Naive thymus-derived CD8-positive, alpha-beta T cell (primary cell): ENCODE results near the gene RILPL1. TPM values are rescaled to one million over a fixed set of nuclear protein-coding genes. Genes with fewer than 3 reads are reported as not detected.
A peak's percentile ranks its signal among the peaks of the same experiment; 100 is the strongest.
"Not testable (repeated sequence)": the region's sequence is repeated elsewhere in the genome, so short reads cannot be mapped to it uniquely, and the experiment has no call there.

Experiments used
- ATAC-seq, 2 donors: fragments of 150-1000 bp; cut with Tn5 transposase in 1 of 2; sonication (Bioruptor Pico), chemical (Tn5 transposase) in 1 of 2; 1 replicate in 1 of 2; 2 replicates in 1 of 2; pipeline ENCODE4 v1.10.0; 2021; ENCODE audit warnings: mild to moderate bottlenecking in 2 of 2, moderate library complexity in 2 of 2
- POLR2A ChIA-PET: fragments of 350-600 bp; sonication (Branson Sonifier 250); formaldehyde crosslinking; loops from one replicate; lab custom pipeline; 2021; ENCODE audit warnings: antibody characterized with exemption; lab: Charles Lee
- DNase-seq, 10 donors: peaks; one replicate each; pipeline versions ENCODE4 v3.0.0 to v3.0.0-alpha.2; 2020 to 2022
- H3K27ac Mint-ChIP-seq, 10 donors: one replicate each; pipeline ENCODE4 v1.8.0; 2020 to 2022; ENCODE audit warnings: mild to moderate bottlenecking in 10 of 10, mixed read lengths in 10 of 10, moderate library complexity in 4 of 10, inconsistent platforms in 1 of 10
- H3K27me3 Mint-ChIP-seq, 5 donors: one replicate each; pipeline ENCODE4 v1.8.0; 2021 to 2022; ENCODE audit warnings: mixed read lengths in 5 of 5
- H3K36me3 Mint-ChIP-seq, 3 donors: one replicate each; pipeline ENCODE4 v1.8.0; 2020 to 2022; ENCODE audit warnings: mixed read lengths in 3 of 3, mild to moderate bottlenecking in 2 of 3, inconsistent platforms in 1 of 3
- H3K4me1 Mint-ChIP-seq, 4 donors: one replicate each; pipeline ENCODE4 v1.8.0; 2021 to 2022; ENCODE audit warnings: mixed read lengths in 4 of 4
- H3K4me3 Mint-ChIP-seq, 10 donors: one replicate each; pipeline ENCODE4 v1.8.0; 2020 to 2022; ENCODE audit warnings: mild to moderate bottlenecking in 10 of 10, mixed read lengths in 10 of 10, moderate library complexity in 6 of 10, inconsistent platforms in 1 of 10
- H3K9me3 Mint-ChIP-seq, 9 donors: one replicate each; pipeline ENCODE4 v1.8.0; 2020 to 2022; ENCODE audit warnings: mixed read lengths in 9 of 9, mild to moderate bottlenecking in 3 of 9, inconsistent platforms in 1 of 9, moderate library complexity in 1 of 9
- polyA plus RNA-seq, 3 donors: library from polyadenylated mRNA; unstranded; fragments of 300-500 nt; fragmentation: Illumina TruSeq; gene quantifications; one replicate each; pipeline ENCODE4 v1.2.3, GENCODE V29; 2021
- total RNA-seq, 8 experiments: library from RNA in 2 of 8; stranded (reverse) in 2 of 8; gene quantifications; one replicate each; pipeline ENCODE4 v1.2.3 and lab custom pipeline; 2021 to 2026

The RILPL1 gene
- total and polyA plus RNA-seq, 5 experiments from 2014 or later: 0.06 to 5.9 (median 0.24) TPM

DNA sequence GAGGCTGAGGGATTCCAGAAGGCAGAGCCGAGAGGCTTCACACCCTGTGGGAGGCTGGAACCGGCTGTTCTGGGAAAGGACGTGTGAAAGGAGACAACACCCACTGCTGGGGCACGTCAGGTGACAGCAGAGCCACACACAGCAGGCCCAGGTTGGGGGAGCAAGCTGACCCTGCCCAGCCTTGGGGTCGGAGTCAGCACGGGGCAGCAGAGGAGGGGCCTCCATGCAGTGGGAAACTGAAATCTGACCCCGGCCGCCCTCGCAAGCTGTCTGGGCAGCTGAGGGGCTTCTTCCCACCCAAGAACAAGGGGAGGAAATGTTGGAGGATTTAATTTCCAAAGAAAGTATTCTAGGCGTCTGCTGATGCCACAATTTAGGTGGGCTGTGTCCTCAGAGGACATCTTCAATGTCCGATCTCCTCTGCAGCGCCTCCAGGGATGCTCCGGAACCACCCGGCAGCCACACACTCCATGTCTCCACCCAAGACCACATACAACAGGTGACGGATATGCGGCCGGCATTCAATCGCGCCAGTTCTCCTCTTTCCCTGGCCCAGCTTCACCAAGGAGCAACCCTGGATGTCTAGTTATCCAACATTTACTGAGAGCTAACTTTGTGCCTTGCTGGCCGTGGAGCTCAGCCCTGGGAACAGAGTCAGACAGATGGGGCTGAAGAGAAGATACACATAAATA, 44.8 kb downstream of the RILPL1 start:
- POLR2A ChIA-PET: interaction anchor here (1.2 kb wide), 1 partner anchor 13 kb away, joined by 4 read pairs; no protein-coding TSS in a partner anchor
- DNase-seq: no peak
- H3K4me1 Mint-ChIP-seq: peaks cover 14 to 21% (median 16%) of the 10 kb centered on the region in 4 donors
- H3K27ac Mint-ChIP-seq: peak overlapping the region in 2 of 10 donors; percentile 28 to 70
- no peaks in the 10 kb centered on the region for H3K27me3 Mint-ChIP-seq
- H3K4me3 Mint-ChIP-seq: no peak overlapping the region
- H3K9me3 Mint-ChIP-seq: no peaks in the 10 kb centered on the region
- ATAC-seq: no peak
- no peaks in the 10 kb centered on the region for H3K36me3 Mint-ChIP-seq

GRCh38 chr12:123487428-123487827, 46.1 kb downstream of the RILPL1 start:
- DNase-seq (no peak), ATAC-seq (no peak)
- Mint-ChIP-seq H3K9me3 (no peaks in the 10 kb centered on the region), H3K4me1 (peaks cover 13 to 28% (median 22%) of the 10 kb centered on the region in 4 donors), H3K27ac (peak overlapping the region in 1 of 10 donors; percentile 70), H3K4me3 (no peak overlapping the region), H3K36me3 (no peaks in the 10 kb centered on the region), H3K27me3 (no peaks in the 10 kb centered on the region)
- POLR2A ChIA-PET: no interaction called here

DNA sequence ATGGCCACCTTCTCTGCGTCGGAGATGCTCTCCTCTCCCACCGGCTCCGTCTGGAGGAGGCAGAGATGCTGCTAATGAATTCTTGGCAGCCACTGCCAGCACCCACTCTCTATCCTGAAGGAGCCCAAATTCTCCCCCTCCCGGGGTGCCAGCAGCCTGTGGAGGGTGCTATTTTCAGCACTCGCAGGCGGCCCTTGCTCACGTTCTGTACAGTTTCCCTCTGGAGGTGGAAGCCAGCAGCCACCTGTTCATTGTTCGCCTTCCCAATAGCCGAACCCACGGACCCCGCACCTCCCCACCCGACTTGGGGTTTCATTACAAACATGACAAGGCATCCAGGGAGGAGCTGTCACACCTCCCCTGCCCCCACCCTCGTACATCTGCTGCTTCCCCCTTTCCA, 47.8 kb downstream of the RILPL1 start:
- peaks cover 13 to 28% (median 22%) of the 10 kb centered on the region in 4 donors for H3K4me1 Mint-ChIP-seq
- no peaks in the 10 kb centered on the region for H3K27me3 Mint-ChIP-seq
- H3K36me3 Mint-ChIP-seq: no peaks in the 10 kb centered on the region
- POLR2A ChIA-PET: no interaction called here
- DNase-seq (no peak), ATAC-seq (no peak)
- H3K4me3 Mint-ChIP-seq: no peak overlapping the region
- H3K9me3 Mint-ChIP-seq: no peaks in the 10 kb centered on the region
- no peak overlapping the region for H3K27ac Mint-ChIP-seq

DNA sequence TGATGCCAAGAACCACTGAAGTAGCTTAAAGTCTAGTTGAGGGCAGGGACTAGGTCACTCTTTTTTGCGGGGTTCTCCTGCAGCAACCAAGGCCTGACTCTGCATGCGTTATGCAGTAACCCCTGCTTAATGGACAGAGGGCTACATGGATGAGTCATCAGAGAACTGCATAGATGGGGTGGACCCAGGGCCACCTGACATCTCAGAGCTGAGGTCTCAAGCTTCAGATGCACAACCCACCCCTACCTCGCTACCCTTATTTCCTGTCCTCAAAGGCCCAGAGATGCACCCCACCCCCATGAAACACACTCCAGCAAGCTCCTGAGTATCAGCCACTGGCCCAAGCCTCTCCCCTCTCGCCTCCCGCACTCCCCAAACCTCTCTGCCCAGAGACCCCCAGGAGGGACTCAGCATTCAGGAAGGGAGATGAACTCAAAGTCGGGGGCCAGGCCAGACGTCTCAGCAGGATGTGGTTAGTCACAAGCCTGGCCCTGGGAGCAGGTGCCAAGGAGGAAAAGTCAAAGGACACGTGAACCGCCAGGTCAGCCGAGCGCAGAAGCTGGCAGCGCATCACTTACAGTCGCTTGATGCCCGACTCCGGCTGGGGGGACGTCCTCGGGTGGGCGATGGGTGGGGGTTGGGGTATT, 49.8 kb downstream of the RILPL1 start:
- ATAC-seq: peak; percentile 46 to 59
- Mint-ChIP-seq H3K4me1 (peaks cover 13 to 39% (median 23%) of the 10 kb centered on the region in 4 donors), H3K4me3 (peak overlapping the region in 9 of 10 donors; percentile 26 to 77 (median 68)), H3K27me3 (no peaks in the 10 kb centered on the region), H3K36me3 (no peaks in the 10 kb centered on the region), H3K27ac (peak overlapping the region in 9 of 10 donors; percentile 12 to 82 (median 72)), H3K9me3 (no peaks in the 10 kb centered on the region)
- DNase-seq: peak in 1 of 10 donors; percentile 21
- POLR2A ChIA-PET: interaction anchor here (1.1 kb wide), 1 partner anchor 25 kb away, joined by 4 read pairs; the partner anchor contains the start of gene SNRNP35

- POLR2A ChIA-PET: interaction anchor here (0.7 to 1.1 kb wide), 2 partner anchors 24 to 31 kb away, joined by 4 to 5 read pairs; partner anchors contain the start of gene SNRNP35
- H3K36me3 Mint-ChIP-seq: no peaks in the 10 kb centered on the region
- peak overlapping the region in 2 of 10 donors; percentile 4 to 8 for H3K4me3 Mint-ChIP-seq
- DNase-seq (no peak), ATAC-seq (no peak)
- H3K4me1 Mint-ChIP-seq: peaks cover 13 to 43% (median 23%) of the 10 kb centered on the region in 4 donors
- no peaks in the 10 kb centered on the region for H3K9me3 Mint-ChIP-seq
- peak overlapping the region in 5 of 10 donors; percentile 14 to 73 (median 58) for H3K27ac Mint-ChIP-seq
- H3K27me3 Mint-ChIP-seq: no peaks in the 10 kb centered on the region
Observed at GRCh38 chr12:123482876-123483275, 50.6 kb downstream of the RILPL1 start.

- H3K9me3 Mint-ChIP-seq, H3K4me3 Mint-ChIP-seq, H3K27me3 Mint-ChIP-seq, DNase-seq, H3K36me3 Mint-ChIP-seq, H3K27ac Mint-ChIP-seq, ATAC-seq: not testable (repeated sequence)
- H3K4me1 Mint-ChIP-seq: peaks cover 19 to 52% (median 31%) of the 10 kb centered on the region in 4 donors
- POLR2A ChIA-PET: interaction anchor here (0.7 kb wide), 3 partner anchors 9 to 50 kb away, joined by 3 to 4 read pairs (median 3); no protein-coding TSS in a partner anchor
Observed at GRCh38 chr12:123481251-123481650, 52.3 kb downstream of the RILPL1 start.

- H3K36me3 Mint-ChIP-seq: peaks cover 0 to 2% (median 0%) of the 10 kb centered on the region in 3 donors
- H3K4me1 Mint-ChIP-seq: peaks cover 24 to 55% (median 35%) of the 10 kb centered on the region in 4 donors
- peak overlapping the region in 2 of 10 donors; percentile 66 to 79 for H3K27ac Mint-ChIP-seq
- no peak for DNase-seq
- ATAC-seq: no peak
- POLR2A ChIA-PET: no interaction called here
- H3K4me3 Mint-ChIP-seq: no peak overlapping the region
- H3K9me3 Mint-ChIP-seq: no peaks in the 10 kb centered on the region
- no peaks in the 10 kb centered on the region for H3K27me3 Mint-ChIP-seq
Observed at GRCh38 chr12:123479442-123480180, 53.9 kb downstream of the RILPL1 start.

GRCh38 chr12:123478762-123479161, 54.8 kb downstream of the RILPL1 start:
- ATAC-seq (no peak), DNase-seq (no peak)
- POLR2A ChIA-PET: no interaction called here
- peak overlapping the region in 3 of 10 donors; percentile 24 to 76 (median 40) for H3K27ac Mint-ChIP-seq
- no peaks in the 10 kb centered on the region for H3K9me3 Mint-ChIP-seq
- H3K4me1 Mint-ChIP-seq: peaks cover 18 to 54% (median 30%) of the 10 kb centered on the region in 4 donors
- H3K4me3 Mint-ChIP-seq: no peak overlapping the region
- no peaks in the 10 kb centered on the region for H3K27me3 Mint-ChIP-seq
- H3K36me3 Mint-ChIP-seq: peaks cover 0 to 2% (median 0%) of the 10 kb centered on the region in 3 donors

DNA sequence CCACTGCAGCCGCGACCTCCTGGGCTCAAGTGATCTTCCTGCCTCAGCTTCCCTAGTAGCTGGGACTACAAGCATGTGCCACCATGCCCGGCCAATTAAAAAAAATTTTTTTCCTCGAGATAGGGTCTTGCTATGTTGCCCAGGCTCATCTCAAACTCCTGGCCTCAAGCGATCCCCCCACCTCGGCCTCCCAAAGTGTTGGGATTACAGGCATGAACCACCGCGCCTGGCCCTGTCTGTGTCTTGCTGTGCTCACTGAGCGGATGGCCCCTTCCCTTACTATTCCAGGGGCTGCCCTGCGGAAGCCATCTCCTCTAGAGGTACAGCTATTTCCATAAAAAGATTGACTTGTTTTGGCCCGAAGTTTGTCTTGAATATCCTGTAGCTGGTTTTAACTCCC, 55.5 kb downstream of the RILPL1 start:
- Mint-ChIP-seq H3K27me3 (no peaks in the 10 kb centered on the region), H3K4me3 (no peak overlapping the region), H3K9me3 (no peaks in the 10 kb centered on the region), H3K36me3 (peaks cover 0 to 2% (median 0%) of the 10 kb centered on the region in 3 donors), H3K27ac (peak overlapping the region in 3 of 10 donors; percentile 25 to 49 (median 27)), H3K4me1 (peaks cover 16 to 47% (median 26%) of the 10 kb centered on the region in 4 donors)
- POLR2A ChIA-PET: interaction anchor here (0.6 kb wide), 1 partner anchor 124 kb away, joined by 3 read pairs; no protein-coding TSS in a partner anchor
- ATAC-seq: no peak
- DNase-seq: no peak

GRCh38 chr12:123475246-123475703, 58.2 kb downstream of the RILPL1 start:
- peak overlapping the region in 8 of 10 donors; percentile 51 to 84 (median 68) for H3K4me3 Mint-ChIP-seq

DNA sequence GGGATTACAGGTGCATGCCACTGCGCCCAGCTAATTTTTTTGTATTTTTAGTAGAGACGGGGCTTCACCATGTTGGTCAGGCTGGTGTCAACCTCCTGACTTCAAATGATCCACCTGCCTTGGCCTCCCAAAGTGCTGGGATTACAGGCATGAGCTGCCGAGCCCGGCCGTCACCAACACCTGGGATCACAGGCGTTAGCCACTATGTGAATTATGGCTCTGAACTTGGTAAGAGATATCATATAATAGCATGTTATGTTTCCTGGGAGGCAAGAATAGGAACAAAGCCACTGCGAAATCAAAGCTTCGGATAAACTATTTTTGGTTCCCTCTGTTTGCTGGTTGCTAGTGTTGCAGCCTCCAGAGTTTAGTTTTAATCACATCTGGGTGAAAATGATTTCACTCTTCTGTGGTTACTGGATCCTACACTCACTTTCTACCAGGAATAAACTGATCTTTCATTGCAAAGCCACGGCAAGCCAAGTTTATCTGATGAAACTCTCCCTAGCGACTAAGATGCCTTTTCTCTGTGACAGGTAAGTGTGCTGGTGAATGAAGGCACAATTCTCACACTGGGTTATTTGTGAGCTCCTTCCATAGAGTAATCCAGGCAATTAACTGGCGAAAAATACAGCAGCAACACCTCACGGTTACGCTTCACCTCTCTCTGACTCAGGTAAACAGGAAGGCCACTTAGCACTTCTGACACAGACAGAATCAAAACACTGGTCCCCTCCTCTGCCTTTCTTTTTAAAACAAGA, 58.9 kb downstream of the RILPL1 start:
- DNase-seq (peak in 2 of 10 donors; percentile 34 to 44), ATAC-seq (peak; percentile 80 to 89)
- Mint-ChIP-seq H3K27ac (peak overlapping the region; percentile 82 to 98 (median 91)), H3K9me3 (no peaks in the 10 kb centered on the region), H3K27me3 (no peaks in the 10 kb centered on the region), H3K4me3 (peak overlapping the region in 8 of 10 donors; percentile 51 to 84 (median 68)), H3K4me1 (peaks cover 16 to 34% (median 25%) of the 10 kb centered on the region in 4 donors), H3K36me3 (peaks cover 0 to 23% (median 0%) of the 10 kb centered on the region in 3 donors)
- POLR2A ChIA-PET: interaction anchor here (0.6 to 2.1 kb wide), 6 partner anchors 13 to 1674 kb away, joined by 3 to 17 read pairs (median 4); partner anchors contain the start of gene SNRNP35

More at GRCh38 chr12:123475246-123475703, 58.2 kb downstream of the RILPL1 start:
- peaks cover 16 to 38% (median 25%) of the 10 kb centered on the region in 4 donors for H3K4me1 Mint-ChIP-seq
- peaks cover 0 to 20% (median 0%) of the 10 kb centered on the region in 3 donors for H3K36me3 Mint-ChIP-seq
- peak in 1 of 2 donors; percentile 15 for ATAC-seq
- no peaks in the 10 kb centered on the region for H3K27me3 Mint-ChIP-seq
- no peaks in the 10 kb centered on the region for H3K9me3 Mint-ChIP-seq
- POLR2A ChIA-PET: interaction anchor here (0.6 to 2.1 kb wide), 5 partner anchors 14 to 1675 kb away, joined by 3 to 17 read pairs (median 4); partner anchors contain the start of gene SNRNP35
- DNase-seq: no peak
- peak overlapping the region; percentile 82 to 98 (median 91) for H3K27ac Mint-ChIP-seq
